H9 (cell line): ENCODE data around the gene SPATA31E1. TPM values are rescaled to one million over a fixed set of nuclear protein-coding genes. Genes with fewer than 3 reads are reported as not detected.
"Not testable (repeated sequence)": the region's sequence is repeated elsewhere in the genome, so short reads cannot be mapped to it uniquely, and the experiment has no call there.

Experiments
- DNase-seq: peaks from one replicate; pipeline ENCODE4 v3.0.0-alpha.2; 2017
- H2AFZ ChIP-seq: one replicate; pipeline ENCODE4 v1.6.1; 2013; ENCODE audit warnings: mild to moderate bottlenecking, low read length, control low read depth, moderate library complexity
- H2AK5ac ChIP-seq: 2 replicates; pipeline ENCODE4 v1.6.1; 2013; ENCODE audit warnings: low read length, control low read depth, mixed read lengths; ENCODE audit not compliant: insufficient read length
- H2BK120ac ChIP-seq: one replicate; pipeline ENCODE4 v1.6.1; 2013; ENCODE audit warnings: low read depth, mild to moderate bottlenecking, low read length, control low read depth, inconsistent platforms; ENCODE audit not compliant: poor library complexity, severe bottlenecking
- H2BK12ac ChIP-seq: 2 replicates; pipeline ENCODE4 v1.6.1; 2013; ENCODE audit warnings: low read length, control low read depth, mixed read lengths, low read depth; ENCODE audit not compliant: insufficient read length
- H2BK15ac ChIP-seq: 2 replicates; pipeline ENCODE4 v1.6.1; 2013; ENCODE audit warnings: low read depth, low read length, control low read depth
- H2BK20ac ChIP-seq: one replicate; pipeline ENCODE4 v1.6.1; 2013; ENCODE audit warnings: low read depth, mild to moderate bottlenecking, low read length, control low read depth, inconsistent platforms; ENCODE audit not compliant: poor library complexity, severe bottlenecking
- H2BK5ac ChIP-seq: 2 replicates; pipeline ENCODE4 v1.6.1; 2013; ENCODE audit warnings: low read length, control low read depth, mixed read lengths; ENCODE audit not compliant: insufficient read length
- H3K14ac ChIP-seq: 2 replicates; pipeline ENCODE4 v1.6.1; 2013; ENCODE audit warnings: low read length, control low read depth; ENCODE audit not compliant: insufficient read depth
- H3K18ac ChIP-seq: 2 replicates; pipeline ENCODE4 v1.6.1; 2013; ENCODE audit warnings: low read depth, mild to moderate bottlenecking, mixed read lengths, low read length, control low read depth; ENCODE audit not compliant: insufficient read length
- H3K23ac ChIP-seq: 2 replicates; pipeline ENCODE4 v1.6.1; 2013; ENCODE audit warnings: low read length, control low read depth, mixed read lengths, low read depth; ENCODE audit not compliant: insufficient read length
- H3K23me2 ChIP-seq: 2 replicates; pipeline ENCODE4 v1.6.1; 2013; ENCODE audit warnings: low read depth, mild to moderate bottlenecking, mixed read lengths, low read length, control low read depth; ENCODE audit not compliant: insufficient read length, poor library complexity, severe bottlenecking
- H3K27ac ChIP-seq: 2 replicates; pipeline ENCODE4 v1.5.1; 2013; ENCODE audit warnings: low read length, control low read depth, mixed read lengths, low read depth; ENCODE audit not compliant: insufficient read length
- H3K27me3 ChIP-seq: 2 replicates; pipeline ENCODE4 v1.6.1; 2013; ENCODE audit warnings: low read length, control low read depth, inconsistent platforms; ENCODE audit not compliant: insufficient read depth
- H3K4ac ChIP-seq: 2 replicates; pipeline ENCODE4 v1.6.1; 2013; ENCODE audit warnings: low read depth, mild to moderate bottlenecking, control low read depth, inconsistent platforms, low read length, moderate library complexity
- H3K4me1 ChIP-seq: 2 replicates; pipeline ENCODE4 v1.6.1; 2013; ENCODE audit warnings: low read length, control low read depth, inconsistent platforms; ENCODE audit not compliant: insufficient read depth
- H3K4me2 ChIP-seq: 2 replicates; pipeline ENCODE4 v1.6.1; 2013; ENCODE audit warnings: low read length, control low read depth, mixed read lengths; ENCODE audit not compliant: insufficient read length, insufficient read depth
- H3K56ac ChIP-seq: 2 replicates; pipeline ENCODE4 v1.6.1; 2013; ENCODE audit warnings: low read depth, mild to moderate bottlenecking, mixed read lengths, low read length, control low read depth; ENCODE audit not compliant: insufficient read length
- H3K79me1 ChIP-seq: 2 replicates; pipeline ENCODE4 v1.6.1; 2013; ENCODE audit warnings: low read depth, mild to moderate bottlenecking, moderate library complexity, low read length, control low read depth, inconsistent platforms; ENCODE audit not compliant: insufficient read depth, poor library complexity, severe bottlenecking
- H3K79me2 ChIP-seq: 2 replicates; pipeline ENCODE4 v1.6.1; 2013; ENCODE audit warnings: low read length, control low read depth, inconsistent platforms; ENCODE audit not compliant: insufficient read depth
- H3K9ac ChIP-seq: 2 replicates; pipeline ENCODE4 v1.6.1; 2013; ENCODE audit warnings: low read length, control low read depth, mixed read lengths; ENCODE audit not compliant: insufficient read length; ENCODE audit errors: extremely low read depth
- H3K9me3 ChIP-seq: one replicate; pipeline ENCODE4 v1.6.1; 2013; ENCODE audit warnings: low read depth, low read length, inconsistent platforms; ENCODE audit not compliant: control insufficient read depth
- H3T11ph ChIP-seq: one replicate; pipeline ENCODE4 v1.6.1; 2013; ENCODE audit warnings: mild to moderate bottlenecking, low read length, control low read depth, inconsistent platforms
- H4K20me1 ChIP-seq: one replicate; pipeline ENCODE4 v1.6.1; 2013; ENCODE audit not compliant: control insufficient read depth, insufficient read length, insufficient read depth
- H4K5ac ChIP-seq: 2 replicates; pipeline ENCODE4 v1.6.1; 2013; ENCODE audit warnings: low read depth, mild to moderate bottlenecking, mixed read lengths, low read length, control low read depth; ENCODE audit not compliant: insufficient read length
- H4K8ac ChIP-seq: replicated peaks from 2 replicates; pipeline ENCODE4 v1.6.1; 2013; ENCODE audit warnings: low read length, control low read depth, mixed read lengths, low read depth; ENCODE audit not compliant: insufficient read length
- H4K91ac ChIP-seq: 2 replicates; pipeline ENCODE4 v1.6.1; 2013; ENCODE audit warnings: low read depth, mild to moderate bottlenecking, moderate library complexity, mixed read lengths, low read length, control low read depth; ENCODE audit not compliant: insufficient read length
- H3K27ac Mint-ChIP-seq, 3 experiments: 2 replicates in 2 of 3; 3 replicates in 1 of 3; pipeline ENCODE4 v1.8.0; 2020 to 2021; ENCODE audit warnings: mixed read lengths in 3 of 3, mild to moderate bottlenecking in 1 of 3, moderate library complexity in 1 of 3
- H3K27me3 Mint-ChIP-seq: 2 replicates; pipeline ENCODE4 v1.8.0; 2021; ENCODE audit warnings: low read depth, mild to moderate bottlenecking, moderate library complexity, mixed read lengths
- H3K36me3 Mint-ChIP-seq, 3 experiments: 2 replicates in 2 of 3; 3 replicates in 1 of 3; pipeline ENCODE4 v1.8.0; 2020 to 2021; ENCODE audit warnings: low read depth in 3 of 3, mixed read lengths in 3 of 3; ENCODE audit not compliant: insufficient read depth in 1 of 3
- H3K4me1 Mint-ChIP-seq, 2 experiments: 2 replicates each; pipeline ENCODE4 v1.8.0; 2020; ENCODE audit warnings: mixed read lengths in 2 of 2
- H3K4me3 Mint-ChIP-seq, 2 experiments: 2 replicates in 1 of 2; 3 replicates in 1 of 2; pipeline ENCODE4 v1.8.0; 2020 to 2021; ENCODE audit warnings: mild to moderate bottlenecking in 2 of 2, mixed read lengths in 2 of 2, moderate library complexity in 1 of 2
- H3K9me3 Mint-ChIP-seq, 2 experiments: 2 replicates in 1 of 2; 3 replicates in 1 of 2; pipeline ENCODE4 v1.8.0; 2020; ENCODE audit warnings: mild to moderate bottlenecking in 2 of 2, mixed read lengths in 2 of 2, moderate library complexity in 1 of 2
- WGBS: extraction: QIAGEN DNeasy Blood & Tissue Kit; methylation state at CpG from one replicate; pipeline ENCODE4 v1.1.7; 2013; ENCODE audit warnings: missing lambda C conversion rate, low lambda C conversion rate, mixed read lengths; ENCODE audit not compliant: insufficient read length; ENCODE audit errors: extremely low coverage; 5-methylcytosine and 5-hydroxymethylcytosine counted together
- total RNA-seq: library from RNA; stranded (reverse); gene quantifications from 2 replicates; pipeline ENCODE4 v1.2.1, GENCODE V29; 2021

SPATA31E1 gene
- total RNA-seq, 1 experiment from 2014 or later: 0.09 TPM

DNA sequence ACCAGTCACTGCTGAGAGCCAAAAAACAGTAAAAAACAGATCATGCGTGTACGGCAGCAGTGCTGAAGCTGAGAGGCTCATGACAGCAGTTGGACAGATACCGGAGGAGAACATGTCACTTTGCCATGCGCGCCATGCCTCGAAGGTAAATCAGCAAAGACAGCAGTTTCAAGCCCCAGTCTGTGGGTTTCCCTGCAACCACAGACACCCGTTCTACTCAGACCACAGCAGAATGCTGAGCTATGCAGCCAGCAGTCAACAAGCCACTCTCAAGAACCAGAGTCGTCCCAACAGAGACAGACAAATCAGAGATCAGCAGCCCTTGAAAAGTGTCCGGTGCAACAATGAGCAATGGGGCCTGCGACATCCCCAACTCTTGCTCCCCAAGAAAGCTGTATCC is 40.3 kb downstream of the SPATA31E1 start:
- H3K4me1 Mint-ChIP-seq, H3K27me3 ChIP-seq, DNase-seq, H3K36me3 Mint-ChIP-seq, H3K27ac Mint-ChIP-seq, H2BK12ac ChIP-seq, H3K4me2 ChIP-seq, H2AFZ ChIP-seq, H3K14ac ChIP-seq, H3K56ac ChIP-seq, H3K27ac ChIP-seq, H4K91ac ChIP-seq, H2BK20ac ChIP-seq, H3K18ac ChIP-seq, H2BK5ac ChIP-seq, H3K23me2 ChIP-seq, H3K4ac ChIP-seq, H3K23ac ChIP-seq, H4K8ac ChIP-seq, H3K79me2 ChIP-seq, H4K5ac ChIP-seq, H3K79me1 ChIP-seq, H4K20me1 ChIP-seq, H2BK120ac ChIP-seq, H3T11ph ChIP-seq, H3K4me3 Mint-ChIP-seq, H3K9me3 Mint-ChIP-seq, H3K4me1 ChIP-seq, H3K9ac ChIP-seq, H3K9me3 ChIP-seq, H2BK15ac ChIP-seq, H3K27me3 Mint-ChIP-seq, H2AK5ac ChIP-seq: not testable (repeated sequence)
- no CpG with 5 or more reads among the region's 10 CpGs for WGBS

DNA sequence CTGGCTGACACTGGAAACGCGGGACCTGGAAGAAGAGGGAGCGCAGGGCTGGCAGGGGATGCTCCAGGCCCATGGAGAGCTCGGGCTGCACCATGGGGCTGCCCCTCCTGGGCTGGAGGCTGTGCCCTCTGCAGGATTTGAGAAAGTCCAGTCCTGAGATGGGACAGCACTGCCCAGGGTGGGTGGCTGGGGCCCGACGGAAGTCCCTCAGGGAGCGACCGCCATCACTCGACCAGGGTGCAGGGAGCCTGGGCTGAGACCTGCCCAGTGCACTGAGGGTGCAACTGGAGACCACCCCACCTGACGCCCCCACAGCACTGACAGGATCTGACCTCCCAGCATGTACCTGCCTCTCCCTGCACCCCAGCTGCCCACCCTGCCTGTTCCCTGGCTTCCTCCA is 42.2 kb downstream of the SPATA31E1 start:
- not testable (repeated sequence) for H4K8ac ChIP-seq, H2AK5ac ChIP-seq, H2BK12ac ChIP-seq, DNase-seq, H2BK5ac ChIP-seq, H3K4me1 Mint-ChIP-seq, H3T11ph ChIP-seq, H3K36me3 Mint-ChIP-seq, H2BK20ac ChIP-seq, H3K27ac Mint-ChIP-seq, H3K14ac ChIP-seq, H3K23me2 ChIP-seq, H2BK120ac ChIP-seq, H3K9me3 ChIP-seq, H3K27me3 Mint-ChIP-seq, H2AFZ ChIP-seq, H3K27ac ChIP-seq, H3K4me1 ChIP-seq, H3K9me3 Mint-ChIP-seq, H3K23ac ChIP-seq, H3K18ac ChIP-seq, H3K27me3 ChIP-seq, H4K91ac ChIP-seq, H3K4ac ChIP-seq, H3K79me1 ChIP-seq, H3K9ac ChIP-seq, H4K20me1 ChIP-seq, H3K56ac ChIP-seq, H2BK15ac ChIP-seq, H3K4me3 Mint-ChIP-seq, H4K5ac ChIP-seq, H3K4me2 ChIP-seq, H3K79me2 ChIP-seq
- no CpG with 5 or more reads among the region's 10 CpGs for WGBS

DNA sequence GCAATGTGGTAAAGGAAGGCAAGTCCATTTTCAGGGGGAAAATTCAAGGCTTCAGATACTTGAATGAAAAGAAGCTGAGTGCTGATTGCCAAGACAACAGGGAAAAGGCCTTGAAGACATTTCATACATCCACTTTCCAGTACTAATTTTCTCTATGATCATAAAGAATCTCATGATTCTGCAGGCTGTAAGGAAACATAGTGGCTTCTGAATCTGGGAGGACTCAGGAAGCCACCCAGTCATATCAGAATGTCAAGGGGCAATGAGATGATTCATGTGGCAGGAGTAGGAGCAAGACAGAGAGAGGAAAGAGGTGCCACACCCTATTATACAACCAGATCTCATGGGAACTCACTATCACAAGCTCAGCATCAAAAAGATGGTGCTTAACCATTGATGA is 46.5 kb downstream of the SPATA31E1 start:
- H3K14ac ChIP-seq, H3K4me2 ChIP-seq, H2AFZ ChIP-seq, H2BK12ac ChIP-seq, H3K27me3 ChIP-seq, H3K18ac ChIP-seq, H3T11ph ChIP-seq, H4K20me1 ChIP-seq, H3K27ac Mint-ChIP-seq, H3K4ac ChIP-seq, H3K79me1 ChIP-seq, H4K91ac ChIP-seq, H3K4me3 Mint-ChIP-seq, H3K79me2 ChIP-seq, H2BK5ac ChIP-seq, H2BK120ac ChIP-seq, H3K9me3 ChIP-seq, H3K36me3 Mint-ChIP-seq, H2BK20ac ChIP-seq, H3K27ac ChIP-seq, H4K8ac ChIP-seq, DNase-seq, H3K23me2 ChIP-seq, H3K27me3 Mint-ChIP-seq, H3K23ac ChIP-seq, H4K5ac ChIP-seq, H3K9me3 Mint-ChIP-seq, H3K4me1 Mint-ChIP-seq, H3K4me1 ChIP-seq, H3K56ac ChIP-seq, H2BK15ac ChIP-seq, H2AK5ac ChIP-seq, H3K9ac ChIP-seq: not testable (repeated sequence)
